Measurements from ENCODE around the gene TIMP3.
"Not testable (repeated sequence)": the region's sequence is repeated elsewhere in the genome, so short reads cannot be mapped to it uniquely, and the experiment has no call there.

The TIMP3 gene

DNA sequence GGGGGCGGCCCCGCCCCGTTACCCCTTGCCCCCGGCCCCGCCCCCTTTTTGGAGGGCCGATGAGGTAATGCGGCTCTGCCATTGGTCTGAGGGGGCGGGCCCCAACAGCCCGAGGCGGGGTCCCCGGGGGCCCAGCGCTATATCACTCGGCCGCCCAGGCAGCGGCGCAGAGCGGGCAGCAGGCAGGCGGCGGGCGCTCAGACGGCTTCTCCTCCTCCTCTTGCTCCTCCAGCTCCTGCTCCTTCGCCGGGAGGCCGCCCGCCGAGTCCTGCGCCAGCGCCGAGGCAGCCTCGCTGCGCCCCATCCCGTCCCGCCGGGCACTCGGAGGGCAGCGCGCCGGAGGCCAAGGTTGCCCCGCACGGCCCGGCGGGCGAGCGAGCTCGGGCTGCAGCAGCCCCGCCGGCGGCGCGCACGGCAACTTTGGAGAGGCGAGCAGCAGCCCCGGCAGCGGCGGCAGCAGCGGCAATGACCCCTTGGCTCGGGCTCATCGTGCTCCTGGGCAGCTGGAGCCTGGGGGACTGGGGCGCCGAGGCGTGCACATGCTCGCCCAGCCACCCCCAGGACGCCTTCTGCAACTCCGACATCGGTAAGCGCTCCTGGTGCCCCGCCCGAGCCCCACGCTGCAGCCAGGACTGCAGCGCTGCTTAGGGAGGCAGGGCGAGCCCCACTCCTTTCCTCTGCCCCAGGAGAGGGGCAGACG is at the start of gene TIMP3:
Gene TIMP3 (plus strand): TSS at position 169 of the 700 bp plus-strand sequence. CDS start 297 bp downstream, at position 466.
- DNase-seq (ENCODE audit: low spot score) = peak; percentile 92

DNA sequence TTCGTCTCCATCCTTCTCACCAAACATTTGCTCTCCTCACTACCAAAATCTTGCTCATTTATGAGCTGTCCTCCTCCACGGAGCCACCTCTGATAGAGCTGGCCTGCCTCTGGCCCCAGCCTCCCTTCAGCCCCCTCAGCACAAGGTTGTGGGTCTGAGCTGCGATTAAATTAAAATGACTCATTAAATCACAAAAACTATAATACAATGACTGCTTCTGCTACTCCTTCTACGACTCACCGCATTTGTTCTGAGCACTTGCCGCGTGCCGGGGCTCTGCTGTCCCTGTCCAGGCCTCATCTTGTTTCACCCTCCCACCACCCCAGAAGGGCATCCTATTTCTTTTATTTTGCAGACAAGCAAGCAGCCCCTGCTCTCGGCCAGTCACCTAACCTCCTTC is 49.2 kb upstream of the TIMP3 start:
- DNase-seq (ENCODE audit: low spot score) = no peak

DNA sequence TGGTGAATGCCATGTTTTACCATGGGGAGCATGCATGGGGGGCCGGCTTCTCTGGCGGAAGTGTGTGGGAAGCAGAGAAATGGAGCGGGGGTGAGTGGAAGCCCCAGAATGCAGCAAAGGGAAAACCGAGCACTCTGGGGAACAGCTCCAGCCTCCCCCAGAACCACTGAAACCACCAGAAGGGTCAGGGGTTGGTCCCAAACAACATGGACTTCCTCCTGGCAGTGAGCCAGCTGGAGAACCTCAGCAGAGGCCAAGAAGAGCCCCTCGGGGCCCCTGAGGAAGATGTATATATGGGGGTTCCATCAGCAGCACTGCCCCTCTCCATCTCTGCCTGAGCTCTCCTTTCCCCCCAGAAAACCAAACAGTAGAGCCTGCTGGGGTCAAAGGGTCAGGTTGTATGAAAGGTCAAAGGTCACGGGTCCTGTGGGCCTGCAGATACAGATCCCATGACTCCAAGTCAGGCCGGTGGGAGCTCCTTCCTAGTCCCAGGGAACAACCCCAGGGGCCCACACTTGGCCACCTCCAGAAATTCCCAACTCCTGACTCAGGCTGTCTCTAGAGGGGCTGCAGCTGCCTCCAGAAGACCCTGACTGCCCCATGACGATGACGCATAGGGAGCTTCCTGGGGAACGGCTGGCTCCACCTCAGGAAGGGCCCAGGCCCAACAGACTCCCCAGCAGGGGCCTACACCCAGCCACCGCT is 48.5 kb upstream of the TIMP3 start:
- DNase-seq (ENCODE audit: low spot score) = no peak

- no peak for DNase-seq (ENCODE audit: low spot score)
Observed at GRCh38 chr22:32753591-32753990, 47.9 kb upstream of the TIMP3 start.

DNA sequence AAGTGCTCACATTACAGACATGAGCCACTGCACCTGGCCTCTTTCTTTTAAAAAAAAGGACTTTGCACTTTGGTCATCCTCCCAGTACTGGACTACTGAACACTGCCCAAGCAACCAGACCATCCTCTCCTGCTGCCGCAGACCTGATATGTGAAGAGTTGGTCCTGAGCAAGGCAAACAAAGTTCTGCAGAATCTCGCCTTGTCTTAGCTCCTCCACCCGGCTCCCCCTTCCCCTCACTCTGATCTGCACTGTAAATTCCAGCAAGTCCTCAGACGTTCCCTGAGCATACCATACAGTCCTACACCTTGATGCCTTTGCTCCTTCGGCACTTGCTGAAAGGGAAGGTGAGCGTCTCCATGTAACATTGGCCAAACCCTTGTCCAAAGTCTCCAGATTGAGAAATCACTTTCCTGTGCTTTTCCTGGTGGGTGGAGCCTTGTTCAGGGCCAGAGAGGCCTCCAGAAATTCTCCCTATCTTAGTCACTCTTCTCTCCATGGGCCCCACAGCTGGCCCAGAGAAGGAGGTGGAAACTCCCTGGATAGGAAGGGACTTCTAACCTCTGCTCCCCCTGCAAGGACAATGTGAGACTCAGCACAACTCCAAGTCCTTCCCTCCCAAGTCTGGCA is 47.0 kb upstream of the TIMP3 start:
- no peak for DNase-seq (ENCODE audit: low spot score)

DNA sequence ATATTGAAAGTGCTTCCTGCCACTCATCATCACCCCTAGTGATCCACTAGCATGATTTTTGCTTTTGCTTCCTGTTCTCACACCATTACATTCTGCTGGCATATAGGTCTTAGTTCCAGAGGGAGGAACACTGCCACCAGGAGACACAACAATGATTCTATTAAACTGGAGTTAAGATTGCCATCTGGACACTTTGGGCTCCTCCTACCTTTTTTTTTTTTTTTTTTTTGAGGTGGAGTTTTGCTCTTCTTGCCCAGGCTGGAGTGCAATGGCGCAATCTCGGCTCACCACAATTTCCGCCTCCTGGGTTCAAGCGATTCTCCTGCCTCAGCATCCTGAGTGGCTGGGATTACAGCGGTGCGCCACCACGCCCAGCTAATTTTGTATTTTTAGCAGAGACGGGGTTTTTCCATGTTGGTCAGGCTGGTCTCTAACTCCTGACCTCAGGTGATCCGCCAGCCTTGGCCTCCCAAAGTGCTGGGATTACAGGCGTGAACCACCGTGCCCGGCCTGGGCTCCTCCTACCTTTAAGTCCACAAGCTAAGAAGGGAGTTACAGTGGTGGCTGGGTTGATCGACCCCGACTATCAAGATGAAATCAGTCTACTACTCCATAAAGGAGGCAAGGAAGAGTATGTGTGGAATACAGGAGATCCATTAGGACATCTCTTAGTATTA is 44.3 kb upstream of the TIMP3 start:
- not testable (repeated sequence) for DNase-seq (ENCODE audit: low spot score)

- no peak for DNase-seq (ENCODE audit: low spot score)
Observed at GRCh38 chr22:32758866-32759385, 42.6 kb upstream of the TIMP3 start.

DNA sequence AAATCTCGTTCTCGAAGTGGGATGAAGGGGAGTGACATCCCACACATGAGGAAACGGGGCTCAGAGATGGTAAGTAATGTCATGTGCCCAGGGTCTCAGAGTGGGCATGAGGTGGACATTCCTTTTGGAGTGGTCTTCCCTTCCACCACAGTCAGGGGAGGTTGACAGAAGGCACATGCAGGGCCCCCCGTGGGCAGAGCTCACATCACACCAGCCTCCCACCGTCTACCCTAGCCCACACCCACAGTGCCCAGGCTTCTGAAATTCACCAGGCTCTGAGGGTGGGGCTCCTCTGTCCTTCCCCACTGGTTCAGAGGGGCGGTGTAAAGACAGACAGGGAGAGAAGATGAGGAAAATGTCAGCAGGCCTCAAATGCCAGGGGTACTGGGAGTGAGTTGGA is 41.1 kb upstream of the TIMP3 start:
- no peak for DNase-seq (ENCODE audit: low spot score)

DNA sequence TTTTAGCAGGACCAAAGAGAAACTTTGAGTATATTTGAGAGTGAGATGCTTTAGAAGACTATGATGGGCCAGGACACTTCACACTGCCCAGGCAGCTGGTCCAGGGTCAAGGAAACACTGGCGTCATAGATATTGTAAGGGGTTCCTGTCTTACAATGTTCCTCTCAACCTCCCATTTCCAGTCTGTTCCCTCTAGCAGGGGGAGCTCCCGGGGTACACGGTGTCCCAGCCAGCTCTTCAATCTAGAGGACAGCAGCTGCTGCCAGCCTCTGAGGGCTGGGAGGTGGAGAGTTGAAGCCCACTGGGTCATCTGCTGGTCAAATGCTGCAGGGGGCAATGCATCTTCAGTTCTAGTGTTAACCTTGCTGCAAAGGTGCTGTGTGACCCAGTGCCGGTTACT is 40.7 kb upstream of the TIMP3 start:
- no peak for DNase-seq (ENCODE audit: low spot score)

- DNase-seq (ENCODE audit: low spot score) = no peak
Observed at GRCh38 chr22:32761251-32761903, 40.1 kb upstream of the TIMP3 start.

- no peak for DNase-seq (ENCODE audit: low spot score)
Observed at GRCh38 chr22:32764330-32765131, 37.0 kb upstream of the TIMP3 start.

DNA sequence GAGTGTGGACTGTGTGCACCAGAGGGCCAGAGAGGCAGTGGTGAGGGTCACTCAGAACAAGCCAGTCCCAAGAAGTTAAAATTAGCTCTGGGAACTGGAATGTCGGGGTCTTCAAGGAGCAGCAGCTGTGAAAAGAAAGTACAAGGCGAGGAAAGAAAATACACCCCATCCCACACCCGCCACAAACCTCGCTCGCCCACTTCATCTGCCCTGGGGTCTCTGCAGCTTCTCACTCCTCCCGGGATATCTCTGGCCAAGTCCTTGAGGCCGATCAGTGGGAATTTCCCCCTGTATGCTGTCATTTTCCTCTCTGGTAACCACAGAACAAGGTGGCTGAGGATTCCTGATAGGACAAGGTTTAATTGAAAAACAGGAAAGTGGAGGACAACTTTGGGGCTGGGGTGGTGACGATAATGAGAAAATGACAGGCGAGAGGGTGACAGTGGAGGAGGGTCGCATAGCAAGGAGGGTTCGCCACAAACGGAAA is 36.3 kb upstream of the TIMP3 start:
- DNase-seq (ENCODE audit: low spot score) = no peak

DNA sequence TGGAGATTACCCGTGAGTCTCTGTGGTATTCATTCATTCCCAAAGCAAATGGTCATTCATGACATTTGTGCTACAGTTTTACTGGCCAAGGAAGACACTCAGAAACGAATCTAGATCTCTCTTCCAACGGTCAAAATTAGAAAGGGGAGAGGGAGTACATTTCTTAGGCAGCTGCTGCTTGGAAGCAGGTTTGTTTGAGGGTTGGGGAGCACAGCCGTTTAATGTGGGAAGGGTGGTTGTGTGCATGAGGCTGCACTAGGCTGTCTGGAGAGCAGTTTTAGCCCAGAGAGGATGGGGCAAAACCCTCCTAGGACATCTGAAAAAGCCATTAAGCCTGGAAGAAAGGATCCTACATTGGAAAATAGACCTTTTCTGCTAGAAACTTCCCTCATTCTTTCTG is 29.7 kb upstream of the TIMP3 start:
- DNase-seq (ENCODE audit: low spot score) = no peak

DNA sequence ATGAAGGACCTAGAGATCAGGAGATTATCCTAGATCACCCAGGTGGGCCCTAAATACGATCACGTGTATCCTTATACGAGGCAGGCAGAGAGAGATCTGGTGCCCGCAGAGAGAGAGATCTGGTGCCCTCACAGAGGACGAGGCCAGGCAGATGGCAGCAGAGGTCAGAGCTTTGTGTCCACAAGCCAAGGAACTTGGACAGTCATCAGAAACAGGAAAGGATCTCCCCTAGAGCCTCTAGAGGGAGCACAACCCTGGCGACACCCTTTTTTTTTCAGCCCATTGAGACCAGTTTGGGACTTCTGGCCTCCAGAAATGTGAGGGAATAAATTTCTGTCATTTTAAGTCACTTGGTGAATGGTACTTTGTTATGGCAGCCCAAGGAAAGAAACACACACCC is 25.5 kb upstream of the TIMP3 start:
- DNase-seq (ENCODE audit: low spot score) = no peak

- no peak for DNase-seq (ENCODE audit: low spot score)
Observed at GRCh38 chr22:32776397-32776796, 25.1 kb upstream of the TIMP3 start.

GRCh38 chr22:32776802-32777201 is 24.7 kb upstream of the TIMP3 start:
- no peak for DNase-seq (ENCODE audit: low spot score)

DNA sequence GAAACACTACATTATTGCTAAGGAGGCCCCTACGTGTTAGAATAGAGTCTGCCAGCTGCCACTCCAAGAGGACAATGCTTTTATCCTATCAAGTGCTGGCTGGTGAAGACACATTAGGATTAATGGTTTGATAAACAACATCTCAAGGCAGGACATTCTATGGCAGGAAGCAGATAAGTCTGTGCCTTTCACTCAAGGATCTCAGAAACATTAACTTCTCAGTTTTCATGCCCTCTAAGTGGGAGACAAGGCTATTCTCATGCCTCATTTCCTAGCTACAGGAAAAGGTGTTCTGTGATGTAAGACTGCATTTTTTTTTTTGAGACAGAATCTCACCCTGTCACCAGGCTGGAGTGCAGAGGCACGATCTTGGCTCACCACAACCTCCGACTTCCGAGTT is 23.5 kb upstream of the TIMP3 start:
- DNase-seq (ENCODE audit: low spot score) = no peak

- DNase-seq (ENCODE audit: low spot score) = no peak
Observed at GRCh38 chr22:32780726-32781310, 20.7 kb upstream of the TIMP3 start.

GRCh38 chr22:32781695-32782094 is 19.8 kb upstream of the TIMP3 start:
- DNase-seq (ENCODE audit: low spot score) = no peak

GRCh38 chr22:32785321-32786026 is 16.0 kb upstream of the TIMP3 start:
- DNase-seq (ENCODE audit: low spot score) = no peak

Data from left forelimb (tissue), 1 donor.